Mesenchymal stem cell (in vitro differentiated cells and primary cell): ENCODE measurements around the gene DLST.
A peak's percentile ranks its signal among the peaks of the same experiment; 100 is the strongest.
"Not testable (repeated sequence)": the region's sequence is repeated elsewhere in the genome, so short reads cannot be mapped to it uniquely, and the experiment has no call there.

Source experiments
- DNase-seq: peaks from one replicate; pipeline ENCODE4 v3.0.0-alpha.2; 2013
- H2AFZ ChIP-seq: one replicate; pipeline ENCODE4 v1.6.1; 2013; ENCODE audit warnings: low read depth, mild to moderate bottlenecking, control low read depth, inconsistent platforms, low read length, moderate library complexity
- H2AK5ac ChIP-seq: 2 replicates; pipeline ENCODE4 v1.6.1; 2013; ENCODE audit warnings: low read length, moderate library complexity, mild to moderate bottlenecking, inconsistent platforms; ENCODE audit not compliant: severe bottlenecking
- H2BK120ac ChIP-seq: one replicate; pipeline ENCODE4 v1.6.1; 2013; ENCODE audit warnings: low read depth, mild to moderate bottlenecking, inconsistent platforms, low read length, moderate library complexity
- H2BK12ac ChIP-seq, 2 experiments: one replicate each; pipeline ENCODE4 v1.6.1; 2013; ENCODE audit warnings: inconsistent platforms in 2 of 2, low read length in 2 of 2, mild to moderate bottlenecking in 2 of 2, moderate library complexity in 2 of 2, control low read depth in 1 of 2
- H2BK15ac ChIP-seq: one replicate; pipeline ENCODE4 v1.6.1; 2013; ENCODE audit warnings: mild to moderate bottlenecking, low read depth, inconsistent platforms; ENCODE audit not compliant: poor library complexity, severe bottlenecking
- H2BK5ac ChIP-seq: 2 replicates; pipeline ENCODE4 v1.6.1; 2013; ENCODE audit warnings: low read depth, mild to moderate bottlenecking, low read length, control low read depth, inconsistent platforms; ENCODE audit not compliant: poor library complexity, severe bottlenecking
- H3K14ac ChIP-seq, 2 experiments: one replicate each; pipeline ENCODE4 v1.6.1; 2013; ENCODE audit warnings: inconsistent platforms in 2 of 2, low read length in 2 of 2, control low read depth in 1 of 2, mild to moderate bottlenecking in 1 of 2, moderate library complexity in 1 of 2
- H3K18ac ChIP-seq, 2 experiments: one replicate each; pipeline ENCODE4 v1.6.1; 2013; ENCODE audit warnings: inconsistent platforms in 2 of 2, low read length in 2 of 2, control low read depth in 1 of 2, low read depth in 1 of 2, mild to moderate bottlenecking in 1 of 2
- H3K23ac ChIP-seq, 2 experiments: one replicate each; pipeline ENCODE4 v1.6.1; 2013; ENCODE audit warnings: inconsistent platforms in 2 of 2, low read length in 2 of 2, mild to moderate bottlenecking in 2 of 2, moderate library complexity in 2 of 2, control low read depth in 1 of 2
- H3K27ac ChIP-seq: 2 replicates; pipeline ENCODE4 v1.5.1; 2013; ENCODE audit warnings: mild to moderate bottlenecking, moderate library complexity, low read length, control low read depth, inconsistent platforms; ENCODE audit not compliant: poor library complexity, severe bottlenecking
- H3K27me3 ChIP-seq, 2 experiments: 2 replicates each; pipeline versions ENCODE4 v1.6.1 to v1.7.0; 2013; ENCODE audit warnings: low read length in 2 of 2, mild to moderate bottlenecking in 2 of 2, moderate library complexity in 2 of 2, control low read depth in 1 of 2, inconsistent platforms in 1 of 2; ENCODE audit not compliant: control insufficient read depth in 1 of 2, insufficient read depth in 1 of 2
- H3K36me3 ChIP-seq, 2 experiments: 2 replicates each; pipeline versions ENCODE4 v1.6.1 to v1.7.0; 2013; ENCODE audit warnings: low read length in 2 of 2, control low read depth in 1 of 2, inconsistent platforms in 1 of 2, low read depth in 1 of 2, mild to moderate bottlenecking in 1 of 2; ENCODE audit not compliant: insufficient read depth in 2 of 2, control insufficient read depth in 1 of 2
- H3K4ac ChIP-seq, 2 experiments: one replicate each; pipeline ENCODE4 v1.6.1; 2013; ENCODE audit warnings: inconsistent platforms in 2 of 2, low read length in 2 of 2, mild to moderate bottlenecking in 2 of 2, moderate library complexity in 2 of 2, control low read depth in 1 of 2, low read depth in 1 of 2
- H3K4me1 ChIP-seq: 2 replicates; pipeline ENCODE4 v1.6.1; 2013; ENCODE audit warnings: low read depth, low read length, control low read depth; ENCODE audit not compliant: control insufficient read depth, insufficient read depth
- H3K4me2 ChIP-seq: 2 replicates; pipeline ENCODE4 v1.6.1; 2013; ENCODE audit warnings: low read length, mild to moderate bottlenecking, inconsistent platforms; ENCODE audit not compliant: poor library complexity, severe bottlenecking
- H3K4me3 ChIP-seq, 2 experiments: 2 replicates each; pipeline versions ENCODE4 v1.5.1 to v1.7.0; 2013; ENCODE audit warnings: low read length in 2 of 2, mild to moderate bottlenecking in 2 of 2, control low read depth in 1 of 2, low read depth in 1 of 2; ENCODE audit not compliant: insufficient read depth in 1 of 2
- H3K79me1 ChIP-seq: replicated peaks from 2 replicates; pipeline ENCODE4 v1.6.1; 2013; ENCODE audit warnings: mild to moderate bottlenecking, control low read depth, low read length, inconsistent platforms; ENCODE audit not compliant: poor library complexity, severe bottlenecking
- H3K9ac ChIP-seq: 2 replicates; pipeline ENCODE4 v1.7.0; 2013; ENCODE audit warnings: mild to moderate bottlenecking, low read length, moderate library complexity
- H3K9me3 ChIP-seq: 2 replicates; pipeline ENCODE4 v1.7.0; 2013; ENCODE audit warnings: mild to moderate bottlenecking, low read length; ENCODE audit not compliant: control insufficient read depth
- H4K8ac ChIP-seq: one replicate; pipeline ENCODE4 v1.6.1; 2013; ENCODE audit warnings: inconsistent platforms, mild to moderate bottlenecking, low read length, moderate library complexity
- H4K91ac ChIP-seq: one replicate; pipeline ENCODE4 v1.6.1; 2013; ENCODE audit warnings: mild to moderate bottlenecking, low read length, inconsistent platforms
- WGBS: methylation state at CpG from one replicate; pipeline ENCODE4 v1.1.7; 2013; ENCODE audit warnings: mixed read lengths; 5-methylcytosine and 5-hydroxymethylcytosine counted together

DLST gene

GRCh38 chr14:74924061-74924460 is 42.3 kb downstream of the DLST start:
- no peak overlapping the region for H2BK15ac ChIP-seq
- no peak overlapping the region for H2BK5ac ChIP-seq
- peak overlapping the region in 1 of 2 experiments; percentile 72 for H3K14ac ChIP-seq
- no peak overlapping the region for H3K9ac ChIP-seq
- no peak overlapping the region for H2BK12ac ChIP-seq
- no peaks in the 10 kb centered on the region for H3K79me1 ChIP-seq
- H3K4me1 ChIP-seq: peaks cover 17% of the 10 kb centered on the region
- H3K9me3 ChIP-seq: no peaks in the 10 kb centered on the region
- H3K4ac ChIP-seq: no peak overlapping the region
- H3K36me3 ChIP-seq: no peaks in the 10 kb centered on the region
- H2AFZ ChIP-seq: no peak overlapping the region
- H3K4me3 ChIP-seq: no peak overlapping the region
- H3K27me3 ChIP-seq: peaks cover 0 to 7% of the 10 kb centered on the region in 2 experiments
- H3K23ac ChIP-seq: no peak overlapping the region
- no peak overlapping the region for H4K8ac ChIP-seq
- H2BK120ac ChIP-seq: no peak overlapping the region
- no peak overlapping the region for H3K27ac ChIP-seq
- DNase-seq: no peak
- WGBS: 85% methylated on average over 11 of the region's 11 CpGs
- H3K4me2 ChIP-seq: no peak overlapping the region
- no peak overlapping the region for H2AK5ac ChIP-seq
- H4K91ac ChIP-seq: no peak overlapping the region
- H3K18ac ChIP-seq: no peak overlapping the region

GRCh38 chr14:74927225-74927624 is 45.5 kb downstream of the DLST start:
- WGBS: 88% methylated on average over 5 of the region's 6 CpGs
- DNase-seq: no peak
- no peak overlapping the region for H3K14ac ChIP-seq

DNA sequence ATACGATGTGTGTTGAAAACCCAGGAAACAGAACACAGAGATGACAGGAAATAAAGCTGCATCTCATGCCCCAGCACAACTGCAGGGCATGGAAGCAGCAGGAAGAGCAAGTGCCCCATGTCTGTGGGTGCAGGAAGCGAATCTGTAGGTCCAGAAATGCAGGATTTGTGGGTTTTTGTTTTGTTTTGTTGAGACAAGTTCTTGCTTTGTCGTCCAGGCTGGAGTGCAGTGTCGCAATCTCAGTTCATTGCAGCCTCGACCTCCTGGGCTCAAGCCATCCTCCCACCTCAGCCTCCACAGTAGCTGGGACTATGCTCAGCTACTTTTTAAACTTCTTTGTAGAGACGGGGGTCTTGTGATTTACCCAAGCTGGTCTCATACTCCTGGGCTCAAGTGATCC is 47.5 kb downstream of the DLST start:
- H3K4me1 ChIP-seq: no peaks in the 10 kb centered on the region
- no peak overlapping the region for H2BK5ac ChIP-seq
- no peak overlapping the region for H2BK15ac ChIP-seq
- WGBS: 78% methylated on average over 6 of the region's 6 CpGs
- H3K36me3 ChIP-seq: no peaks in the 10 kb centered on the region
- H4K8ac ChIP-seq: no peak overlapping the region
- peaks cover 0 to 10% of the 10 kb centered on the region in 2 experiments for H3K27me3 ChIP-seq
- no peak overlapping the region for H3K27ac ChIP-seq
- H2AFZ ChIP-seq: no peak overlapping the region
- DNase-seq: no peak
- peak overlapping the region in 1 of 2 experiments; percentile 21 for H3K18ac ChIP-seq
- no peak overlapping the region for H4K91ac ChIP-seq
- H3K4ac ChIP-seq: no peak overlapping the region
- H2BK120ac ChIP-seq: no peak overlapping the region
- H3K4me3 ChIP-seq: no peak overlapping the region
- no peaks in the 10 kb centered on the region for H3K9me3 ChIP-seq
- H3K9ac ChIP-seq: no peak overlapping the region
- no peaks in the 10 kb centered on the region for H3K79me1 ChIP-seq
- no peak overlapping the region for H3K4me2 ChIP-seq
- H3K23ac ChIP-seq: no peak overlapping the region
- no peak overlapping the region for H2AK5ac ChIP-seq
- H3K14ac ChIP-seq: peak overlapping the region in 1 of 2 experiments; percentile 41
- H2BK12ac ChIP-seq: no peak overlapping the region

More at GRCh38 chr14:74927225-74927624, 45.5 kb downstream of the DLST start:
- Histone ChIP-seq H2BK15ac (no peak overlapping the region), H3K4ac (no peak overlapping the region), H3K9me3 (no peaks in the 10 kb centered on the region), H2AFZ (no peak overlapping the region), H2BK5ac (no peak overlapping the region), H3K4me1 (peaks cover 7% of the 10 kb centered on the region), H2BK120ac (no peak overlapping the region), H2AK5ac (no peak overlapping the region), H3K4me2 (no peak overlapping the region), H3K27me3 (peaks cover 0 to 7% of the 10 kb centered on the region in 2 experiments), H3K4me3 (no peak overlapping the region), H3K27ac (no peak overlapping the region), H3K79me1 (no peaks in the 10 kb centered on the region), H3K18ac (no peak overlapping the region), H4K8ac (no peak overlapping the region), H2BK12ac (no peak overlapping the region), H3K23ac (no peak overlapping the region), H3K9ac (no peak overlapping the region), H3K36me3 (no peaks in the 10 kb centered on the region), H4K91ac (no peak overlapping the region)

DNA sequence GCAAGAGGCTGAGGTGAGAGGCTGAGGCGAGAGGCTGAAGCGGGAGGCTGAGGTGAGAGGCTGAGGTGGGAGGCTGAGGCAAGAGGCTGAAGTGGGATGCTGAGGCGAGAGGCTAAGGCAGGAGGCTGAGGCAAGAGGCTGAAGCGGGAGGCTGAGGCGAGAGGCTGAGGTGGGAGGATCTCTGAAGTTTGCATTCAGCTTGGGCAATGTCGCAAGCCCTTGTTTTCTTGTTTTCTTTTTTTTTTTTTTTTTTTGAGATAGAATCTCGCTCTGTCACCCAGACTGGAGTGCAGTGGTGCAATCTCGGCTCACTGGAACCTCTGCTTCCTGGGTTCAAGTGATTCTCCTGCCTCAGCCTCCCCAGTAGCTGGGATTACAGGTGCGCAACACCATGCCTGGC is 50.0 kb downstream of the DLST start:
- H3K79me1 ChIP-seq, H4K8ac ChIP-seq, H2AK5ac ChIP-seq, H3K27me3 ChIP-seq, H3K9me3 ChIP-seq, H3K9ac ChIP-seq, H2BK12ac ChIP-seq, H3K4me2 ChIP-seq, H4K91ac ChIP-seq, H3K4me3 ChIP-seq, H3K4ac ChIP-seq, DNase-seq, H3K18ac ChIP-seq, H2BK120ac ChIP-seq, H3K27ac ChIP-seq, H2BK15ac ChIP-seq, H3K4me1 ChIP-seq, H2AFZ ChIP-seq, H3K23ac ChIP-seq, H3K36me3 ChIP-seq, H2BK5ac ChIP-seq: not testable (repeated sequence)
- peak overlapping the region in 1 of 2 experiments; percentile 53 for H3K14ac ChIP-seq
- 87% methylated on average over 9 of the region's 9 CpGs for WGBS
